WTC11 (cell line): ENCODE data around the gene VPS8.
"Not testable (repeated sequence)": the region's sequence is repeated elsewhere in the genome, so short reads cannot be mapped to it uniquely, and the experiment has no call there.

Experiments used
- CREM ChIP-seq: sonication (generic); formaldehyde crosslinking; IDR thresholded peaks from 2 replicates; pipeline ENCODE4 v1.8.1; 2022; ENCODE audit warnings: mild to moderate bottlenecking, missing genetic modification reagents, moderate library complexity
- CTCF ChIP-seq: fragments of 200-600 bp; IDR thresholded peaks from 2 replicates; pipeline ENCODE4 v1.8.0; 2022; ENCODE audit warnings: antibody characterized with exemption
- ESRRA ChIP-seq: sonication (generic); formaldehyde crosslinking; IDR thresholded peaks from 2 replicates; pipeline ENCODE4 v1.8.1; 2022; ENCODE audit warnings: mild to moderate bottlenecking, missing genetic modification reagents, borderline replicate concordance
- ETV6 ChIP-seq: sonication (generic); formaldehyde crosslinking; IDR thresholded peaks from 2 replicates; pipeline ENCODE4 v1.8.1; 2022; ENCODE audit warnings: mild to moderate bottlenecking, missing genetic modification reagents
- JUN ChIP-seq: sonication (generic); formaldehyde crosslinking; IDR thresholded peaks from 2 replicates; pipeline ENCODE4 v1.8.0; 2023; ENCODE audit warnings: mild to moderate bottlenecking, missing genetic modification reagents
- PREB ChIP-seq: sonication (generic); formaldehyde crosslinking; IDR thresholded peaks from 2 replicates; pipeline ENCODE4 v1.8.1; 2022; ENCODE audit warnings: mild to moderate bottlenecking, missing genetic modification reagents, moderate library complexity, borderline replicate concordance
- SMAD4 ChIP-seq: sonication (generic); formaldehyde crosslinking; IDR thresholded peaks from 2 replicates; pipeline ENCODE4 v1.8.0; 2022; ENCODE audit warnings: mild to moderate bottlenecking, missing genetic modification reagents
- TEAD1 ChIP-seq: sonication (generic); formaldehyde crosslinking; IDR thresholded peaks from 2 replicates; pipeline ENCODE4 v1.8.0; 2022; ENCODE audit warnings: mild to moderate bottlenecking, missing genetic modification reagents
- ZBTB21 ChIP-seq: sonication (generic); formaldehyde crosslinking; IDR thresholded peaks from 2 replicates; pipeline ENCODE4 v1.8.1; 2023; ENCODE audit warnings: mild to moderate bottlenecking, missing genetic modification reagents, borderline replicate concordance
- TF ChIP-seq, protein P1 (sequence below): sonication (generic); formaldehyde crosslinking; conservative IDR thresholded peaks from 2 replicates; pipeline ENCODE4 v1.8.1; 2023; ENCODE audit warnings: mild to moderate bottlenecking, low read depth, missing genetic modification reagents, moderate library complexity
- TF ChIP-seq, protein P2 (sequence below): sonication (generic); formaldehyde crosslinking; IDR thresholded peaks from 2 replicates; pipeline ENCODE4 v1.8.0; 2022; ENCODE audit warnings: missing genetic modification reagents

DNA sequence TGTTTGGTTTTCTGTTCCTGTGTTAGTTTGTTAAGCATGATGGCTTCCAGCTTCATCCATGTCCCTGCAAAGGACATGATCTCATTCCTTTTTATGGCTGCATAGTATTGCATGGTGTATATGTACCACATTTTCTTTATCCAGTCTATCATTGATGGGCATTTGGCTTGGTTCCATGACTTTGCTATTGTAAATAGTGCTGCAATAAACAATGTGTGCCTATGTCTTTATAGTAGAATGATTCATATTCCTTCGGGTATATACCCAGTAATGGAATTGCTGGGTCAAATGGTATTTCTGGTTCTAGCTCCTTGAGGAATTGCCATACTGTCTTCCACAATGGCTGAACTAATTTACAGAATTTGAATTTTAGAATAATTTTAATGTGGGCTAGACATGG lies 138.8 kb downstream of the VPS8 start:
- TF ChIP-seq ESRRA (CRISPR knock-in tag); JUN; CTCF; ZBTB21 (CRISPR knock-in tag); SMAD4; PREB (CRISPR knock-in tag); TEAD1 (CRISPR knock-in tag); CREM (CRISPR knock-in tag); ETV6 (CRISPR knock-in tag): not testable (repeated sequence)
- TF ChIP-seq, protein P1, sequence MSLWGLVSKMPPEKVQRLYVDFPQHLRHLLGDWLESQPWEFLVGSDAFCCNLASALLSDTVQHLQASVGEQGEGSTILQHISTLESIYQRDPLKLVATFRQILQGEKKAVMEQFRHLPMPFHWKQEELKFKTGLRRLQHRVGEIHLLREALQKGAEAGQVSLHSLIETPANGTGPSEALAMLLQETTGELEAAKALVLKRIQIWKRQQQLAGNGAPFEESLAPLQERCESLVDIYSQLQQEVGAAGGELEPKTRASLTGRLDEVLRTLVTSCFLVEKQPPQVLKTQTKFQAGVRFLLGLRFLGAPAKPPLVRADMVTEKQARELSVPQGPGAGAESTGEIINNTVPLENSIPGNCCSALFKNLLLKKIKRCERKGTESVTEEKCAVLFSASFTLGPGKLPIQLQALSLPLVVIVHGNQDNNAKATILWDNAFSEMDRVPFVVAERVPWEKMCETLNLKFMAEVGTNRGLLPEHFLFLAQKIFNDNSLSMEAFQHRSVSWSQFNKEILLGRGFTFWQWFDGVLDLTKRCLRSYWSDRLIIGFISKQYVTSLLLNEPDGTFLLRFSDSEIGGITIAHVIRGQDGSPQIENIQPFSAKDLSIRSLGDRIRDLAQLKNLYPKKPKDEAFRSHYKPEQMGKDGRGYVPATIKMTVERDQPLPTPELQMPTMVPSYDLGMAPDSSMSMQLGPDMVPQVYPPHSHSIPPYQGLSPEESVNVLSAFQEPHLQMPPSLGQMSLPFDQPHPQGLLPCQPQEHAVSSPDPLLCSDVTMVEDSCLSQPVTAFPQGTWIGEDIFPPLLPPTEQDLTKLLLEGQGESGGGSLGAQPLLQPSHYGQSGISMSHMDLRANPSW (CRISPR knock-in tag) = not testable (repeated sequence)
- TF ChIP-seq, protein P2, sequence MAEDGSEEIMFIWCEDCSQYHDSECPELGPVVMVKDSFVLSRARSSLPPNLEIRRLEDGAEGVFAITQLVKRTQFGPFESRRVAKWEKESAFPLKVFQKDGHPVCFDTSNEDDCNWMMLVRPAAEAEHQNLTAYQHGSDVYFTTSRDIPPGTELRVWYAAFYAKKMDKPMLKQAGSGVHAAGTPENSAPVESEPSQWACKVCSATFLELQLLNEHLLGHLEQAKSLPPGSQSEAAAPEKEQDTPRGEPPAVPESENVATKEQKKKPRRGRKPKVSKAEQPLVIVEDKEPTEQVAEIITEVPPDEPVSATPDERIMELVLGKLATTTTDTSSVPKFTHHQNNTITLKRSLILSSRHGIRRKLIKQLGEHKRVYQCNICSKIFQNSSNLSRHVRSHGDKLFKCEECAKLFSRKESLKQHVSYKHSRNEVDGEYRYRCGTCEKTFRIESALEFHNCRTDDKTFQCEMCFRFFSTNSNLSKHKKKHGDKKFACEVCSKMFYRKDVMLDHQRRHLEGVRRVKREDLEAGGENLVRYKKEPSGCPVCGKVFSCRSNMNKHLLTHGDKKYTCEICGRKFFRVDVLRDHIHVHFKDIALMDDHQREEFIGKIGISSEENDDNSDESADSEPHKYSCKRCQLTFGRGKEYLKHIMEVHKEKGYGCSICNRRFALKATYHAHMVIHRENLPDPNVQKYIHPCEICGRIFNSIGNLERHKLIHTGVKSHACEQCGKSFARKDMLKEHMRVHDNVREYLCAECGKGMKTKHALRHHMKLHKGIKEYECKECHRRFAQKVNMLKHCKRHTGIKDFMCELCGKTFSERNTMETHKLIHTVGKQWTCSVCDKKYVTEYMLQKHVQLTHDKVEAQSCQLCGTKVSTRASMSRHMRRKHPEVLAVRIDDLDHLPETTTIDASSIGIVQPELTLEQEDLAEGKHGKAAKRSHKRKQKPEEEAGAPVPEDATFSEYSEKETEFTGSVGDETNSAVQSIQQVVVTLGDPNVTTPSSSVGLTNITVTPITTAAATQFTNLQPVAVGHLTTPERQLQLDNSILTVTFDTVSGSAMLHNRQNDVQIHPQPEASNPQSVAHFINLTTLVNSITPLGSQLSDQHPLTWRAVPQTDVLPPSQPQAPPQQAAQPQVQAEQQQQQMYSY (CRISPR knock-in tag) = not testable (repeated sequence)
